Ovary (tissue), 9 donors: ENCODE data around the gene TTC9B. TPM values are rescaled to one million over a fixed set of nuclear protein-coding genes. Genes with fewer than 3 reads are reported as not detected.

Experiments
- DNase-seq, 5 donors: peaks; one replicate each; pipeline ENCODE4 v3.0.0-alpha.2; 2019 to 2020
- H3K27ac ChIP-seq, 2 donors: fragments of 200-600 bp; one replicate each; pipeline versions ENCODE4 v1.5.1 to v1.8.0; 2019 to 2022
- H3K27me3 ChIP-seq: fragments of 200-600 bp; one replicate; pipeline ENCODE4 v1.8.0; 2022
- H3K36me3 ChIP-seq: fragments of 200-600 bp; sonication (generic); one replicate; pipeline ENCODE4 v1.5.1; 2019
- H3K4me1 ChIP-seq: one replicate; pipeline ENCODE4 v1.8.1; 2013; ENCODE audit warnings: mild to moderate bottlenecking, moderate library complexity; ENCODE audit not compliant: insufficient read depth
- H3K4me3 ChIP-seq: fragments of 200-600 bp; sonication (generic); one replicate; pipeline ENCODE4 v1.5.1; 2017
- H3K9me3 ChIP-seq, 2 donors: fragments of 200-600 bp in 1 of 2; sonication (generic) in 1 of 2; one replicate each; pipeline versions ENCODE4 v1.5.1 to v1.8.1; 2013 to 2019; ENCODE audit warnings: mild to moderate bottlenecking in 1 of 2, moderate library complexity in 1 of 2
- CTCF ChIP-seq, 3 donors: fragments of 450-650 bp in 2 of 3; fragments of 200-600 bp in 1 of 3; IDR thresholded peaks; one replicate each; pipeline versions ENCODE4 v1.5.1 to v1.8.0; 2016 to 2022; ENCODE audit warnings: antibody characterized with exemption in 3 of 3, mild to moderate bottlenecking in 1 of 3
- EP300 ChIP-seq: sonication (generic); formaldehyde crosslinking; IDR thresholded peaks from one replicate; pipeline ENCODE4 v1.6.1; 2017; ENCODE audit warnings: antibody characterized with exemption
- POLR2A ChIP-seq: fragments of 450-650 bp; IDR thresholded peaks from one replicate; pipeline ENCODE4 v1.6.1; 2017; ENCODE audit warnings: antibody characterized with exemption, mild to moderate bottlenecking, moderate library complexity
- WGBS, 3 donors: extraction: QIAGEN DNeasy Blood & Tissue Kit in 1 of 3; methylation state at CpG; one replicate each; pipeline versions ENCODE4 v1.1.5 to v1.1.7; 2013 to 2017; 5-methylcytosine and 5-hydroxymethylcytosine counted together
- intact Hi-C, 4 donors: fragments of 100-400 bp; cut with DNase I; formaldehyde crosslinking; loops; one replicate each; pipeline versions ENCODE4 v1.11.0 to v1.15.1; 2022 to 2023
- polyA plus RNA-seq, 2 donors: library from polyadenylated mRNA; stranded (reverse); fragments of 200-250 nt in 1 of 2; fragments of 350-450 nt in 1 of 2; fragmentation: Illumina TruSeq in 1 of 2; extraction: RNeasy Lipid Tissue Mini Kit (QIAGEN cat#74804) in 1 of 2; gene quantifications; one replicate each; pipeline ENCODE4 v1.2.3, GENCODE V29; 2013 to 2014
- total RNA-seq, 7 donors: library from RNA; depleted of rRNA in 2 of 7; stranded (reverse); fragments of >200 nt in 2 of 7; fragmentation: NEBNext Ultra II Directional in 3 of 7; extraction: Animal tissue kit (Norgen Biotek cat#: 25700) in 3 of 7; gene quantifications; one replicate each; pipeline versions ENCODE4 v1.1.0 to v1.2.4, GENCODE V29; 2016 to 2023
- donor health status: DM: no; HTN: no; CAD: no; lungs with moderate emphysema.
- donor health status: DM: no; HTN: no; CAD: no.
- donor health status: Bipolar disorder and iron deficiency.
- donor health status: DM: yes; HTN: yes; CAD: no.
- donor health status: DM: no; HTN: no; CAD: no.
- donor health status: DM: yes; HTN: yes; CAD: no.

The TTC9B gene
- total and polyA plus RNA-seq, 9 donors = not detected

- DNase-seq = no peak
- Histone ChIP-seq H3K9me3 (no peaks in the 10 kb centered on the region), H3K27ac (no peak overlapping the region), H3K27me3 (no peaks in the 10 kb centered on the region), H3K36me3 (no peaks in the 10 kb centered on the region), H3K4me3 (no peak overlapping the region), H3K4me1 (peaks cover 10% of the 10 kb centered on the region)
- intact Hi-C loops = no loop called here
- no peak for TF ChIP-seq EP300
- no peak for TF ChIP-seq POLR2A
- no peak for TF ChIP-seq CTCF (IDR thresholded peaks at IDR 0.05)
- WGBS, 3 donors = 92 to 94% (median 93%) methylated on average over 6 of the region's 6 CpGs
Measured at GRCh38 chr19:40240332-40240731, 22.1 kb upstream of the TTC9B start.

GRCh38 chr19:40239415-40240226, 21.4 kb upstream of the TTC9B start:
- intact Hi-C loops = loop anchor here in 1 of 4 donors (5.0 kb wide), 1 partner anchor 47 kb away; the partner anchor contains the start of gene MAP3K10
- H3K36me3 ChIP-seq = no peaks in the 10 kb centered on the region

GRCh38 chr19:40238775-40239174, 20.6 kb upstream of the TTC9B start:
- DNase-seq = no peak
- Histone ChIP-seq H3K9me3 (no peaks in the 10 kb centered on the region), H3K4me1 (peaks cover 10% of the 10 kb centered on the region), H3K27ac (no peak overlapping the region), H3K4me3 (no peak overlapping the region), H3K36me3 (no peaks in the 10 kb centered on the region), H3K27me3 (no peaks in the 10 kb centered on the region)
- WGBS, 3 donors = 87 to 89% (median 89%) methylated on average over 9 of the region's 9 CpGs
- TF ChIP-seq CTCF (IDR thresholded peaks at IDR 0.05) = no peak
- no peak for TF ChIP-seq EP300
- intact Hi-C loops = loop anchor here in 1 of 4 donors (5.0 kb wide), 1 partner anchor 46 kb away; the partner anchor contains the start of gene MAP3K10

More at GRCh38 chr19:40239415-40240226, 21.4 kb upstream of the TTC9B start:
- no peaks in the 10 kb centered on the region for H3K27me3 ChIP-seq
- no peak for DNase-seq
- WGBS, 3 donors = 83 to 89% (median 88%) methylated on average over 12 of the region's 12 CpGs
- no peak overlapping the region for H3K4me3 ChIP-seq
- no peaks in the 10 kb centered on the region for H3K9me3 ChIP-seq
- TF ChIP-seq EP300 = no peak
- no peak for TF ChIP-seq CTCF (IDR thresholded peaks at IDR 0.05)
- TF ChIP-seq POLR2A = no peak
- no peak overlapping the region for H3K27ac ChIP-seq
- H3K4me1 ChIP-seq = peaks cover 10% of the 10 kb centered on the region

GRCh38 chr19:40237791-40238190, 19.6 kb upstream of the TTC9B start:
- H3K4me3 ChIP-seq = no peak overlapping the region
- no peaks in the 10 kb centered on the region for H3K36me3 ChIP-seq
- peaks cover 10% of the 10 kb centered on the region for H3K4me1 ChIP-seq
- no peaks in the 10 kb centered on the region for H3K27me3 ChIP-seq
- 95 to 99% (median 95%) methylated on average over 14 of the region's 14 CpGs for WGBS, 3 donors
- no peak for DNase-seq
- no peak overlapping the region for H3K27ac ChIP-seq
- no peaks in the 10 kb centered on the region for H3K9me3 ChIP-seq
- TF ChIP-seq POLR2A (no peak), CTCF (IDR thresholded peaks at IDR 0.05) (no peak), EP300 (no peak)
- intact Hi-C loops = loop anchor here in 1 of 4 donors (5.0 kb wide), 1 partner anchor 45 kb away; the partner anchor contains the start of gene MAP3K10
